ENCODE data around the gene KLHL8.

KLHL8 gene

GRCh38 chr4:87121341-87122065 lies 98.9 kb downstream of the KLHL8 start:
- peak; percentile 31 for DNase-seq (ENCODE audit: low read depth, low spot score)

GRCh38 chr4:87120411-87121162 lies 99.8 kb downstream of the KLHL8 start:
- peak; percentile 14 for DNase-seq (ENCODE audit: low read depth, low spot score)

GRCh38 chr4:87120010-87120409 lies 100.4 kb downstream of the KLHL8 start:
- no peak for DNase-seq (ENCODE audit: low read depth, low spot score)

- DNase-seq (ENCODE audit: low read depth, low spot score): peak; percentile 49
Observed at GRCh38 chr4:87118826-87119225, 101.6 kb downstream of the KLHL8 start.

DNA sequence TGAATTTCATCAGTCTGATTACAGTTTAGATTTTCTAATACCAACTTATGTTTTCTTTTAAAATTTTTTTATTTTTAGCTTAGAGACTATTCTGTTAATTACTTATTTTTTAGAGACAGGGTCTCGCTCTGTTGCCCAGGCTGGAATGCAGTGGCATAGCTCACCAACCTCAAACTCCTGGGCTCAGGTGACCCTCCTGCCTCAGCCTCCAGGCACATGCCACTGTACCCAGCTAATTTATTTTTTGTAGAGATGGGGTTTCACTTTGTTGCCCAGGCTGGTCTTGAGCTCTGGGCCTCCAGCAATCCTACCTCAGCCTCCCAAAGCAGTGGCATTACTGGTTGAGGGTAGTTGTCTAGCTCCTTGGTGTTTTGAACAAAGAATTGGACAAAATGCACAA lies 102.0 kb downstream of the KLHL8 start:
- no peak for DNase-seq (ENCODE audit: low read depth, low spot score)

DNA sequence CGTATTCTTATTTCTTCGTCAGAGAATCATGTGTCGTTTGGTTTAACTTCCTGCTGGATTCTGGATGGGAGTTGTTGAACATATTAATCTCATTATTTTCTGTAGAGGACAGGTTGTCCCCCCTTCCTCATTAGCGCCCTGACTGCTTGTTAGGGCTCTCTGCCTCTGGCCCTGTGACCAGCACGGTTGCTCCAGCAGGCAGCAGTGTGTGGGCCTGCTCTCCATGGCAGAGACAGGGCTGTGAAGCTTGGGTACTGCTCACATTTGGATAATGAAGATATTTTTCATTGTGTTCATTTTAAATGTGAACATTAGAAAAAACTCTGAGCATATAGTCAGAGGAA lies 102.7 kb downstream of the KLHL8 start:
- DNase-seq (ENCODE audit: low read depth, low spot score): no peak

- peak; percentile 61 for DNase-seq (ENCODE audit: low read depth, low spot score)
Observed at GRCh38 chr4:87117051-87117731, 103.2 kb downstream of the KLHL8 start.

GRCh38 chr4:87116231-87116630 lies 104.2 kb downstream of the KLHL8 start:
- peak; percentile 45 for DNase-seq (ENCODE audit: low read depth, low spot score)

DNA sequence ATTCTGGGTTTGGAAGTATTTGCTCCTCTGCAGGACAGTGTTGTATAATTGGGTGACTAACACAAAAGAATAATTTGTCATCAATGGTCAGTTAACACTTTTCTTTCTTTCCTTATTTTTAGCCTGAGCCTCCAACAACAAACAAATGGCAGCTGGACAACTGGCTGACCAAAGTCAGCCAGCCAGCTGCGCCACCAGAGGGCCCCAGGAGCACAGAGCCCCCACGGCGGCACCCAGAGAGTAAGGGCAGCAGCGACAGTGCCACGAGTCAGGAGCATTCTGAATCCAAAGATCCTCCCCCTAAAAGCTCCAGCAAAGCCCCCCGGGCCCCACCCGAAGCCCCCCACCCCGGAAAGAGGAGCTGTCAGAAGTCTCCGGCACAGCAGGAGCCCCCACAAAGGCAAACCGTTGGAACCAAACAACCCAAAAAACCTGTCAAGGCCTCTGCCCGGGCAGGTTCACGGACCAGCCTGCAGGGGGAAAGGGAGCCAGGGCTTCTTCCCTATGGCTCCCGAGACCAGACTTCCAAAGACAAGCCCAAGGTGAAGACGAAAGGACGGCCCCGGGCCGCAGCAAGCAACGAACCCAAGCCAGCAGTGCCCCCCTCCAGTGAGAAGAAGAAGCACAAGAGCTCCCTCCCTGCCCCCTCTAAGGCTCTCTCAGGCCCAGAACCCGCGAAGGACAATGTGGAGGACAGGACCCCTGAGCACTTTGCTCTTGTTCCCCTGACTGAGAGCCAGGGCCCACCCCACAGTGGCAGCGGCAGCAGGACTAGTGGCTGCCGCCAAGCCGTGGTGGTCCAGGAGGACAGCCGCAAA lies 106.0 kb downstream of the KLHL8 start:
- DNase-seq (ENCODE audit: low read depth, low spot score): no peak

- no peak for DNase-seq (ENCODE audit: low read depth, low spot score)
Observed at GRCh38 chr4:87112063-87112462, 108.4 kb downstream of the KLHL8 start.

Data from astrocyte of the hippocampus (primary cell).